ENCODE measurements around the gene FAM163B. TPM values are rescaled to one million over a fixed set of nuclear protein-coding genes. Genes with fewer than 3 reads are reported as not detected.
A peak's percentile ranks its signal among the peaks of the same experiment; 100 is the strongest.

The FAM163B gene
- total and polyA plus RNA-seq, 2 donors (not counting 1 experiment from before 2014, with no cell fraction given): not detected

DNA sequence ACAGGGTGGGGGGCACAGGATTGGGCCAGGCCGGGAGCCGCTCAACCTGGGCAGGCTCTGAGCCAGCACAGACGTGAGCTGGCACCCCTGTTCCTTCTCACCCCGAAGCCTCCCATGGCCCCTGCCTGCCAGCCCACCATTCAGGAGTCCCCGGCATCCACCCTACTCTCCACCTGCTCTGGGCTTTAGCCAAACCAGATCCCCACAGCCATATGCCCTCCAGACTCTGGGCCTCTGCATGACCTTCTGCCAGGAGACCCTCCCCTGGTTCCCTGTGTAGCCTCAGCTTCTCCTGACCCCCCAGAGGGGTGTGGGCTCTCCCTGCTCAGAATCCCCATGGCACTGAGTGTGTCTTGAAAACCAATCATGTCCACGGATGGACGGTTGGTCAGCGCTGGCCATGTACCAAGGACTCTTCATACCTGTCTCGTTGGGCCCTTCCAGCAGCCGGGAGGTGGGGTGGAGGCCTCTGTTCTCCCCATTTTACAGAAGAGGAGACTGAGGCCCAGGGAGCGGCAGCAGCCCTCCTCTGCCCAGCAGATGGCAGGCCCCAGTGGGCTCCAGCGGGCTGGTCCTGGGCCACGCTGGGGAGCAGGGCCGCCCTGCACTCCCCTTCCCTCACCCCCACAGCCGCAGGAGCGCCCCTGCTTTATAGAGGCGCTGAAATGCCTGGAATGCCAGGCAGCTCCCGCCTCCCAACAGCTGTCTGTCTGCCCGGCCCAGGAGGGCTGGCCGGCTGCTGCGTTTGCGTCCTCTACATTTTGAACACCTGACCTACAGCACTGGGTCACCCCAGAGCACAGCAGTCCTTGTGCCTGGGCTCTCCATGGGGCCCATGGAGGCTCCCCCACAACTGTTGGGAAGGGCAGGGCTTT is 81.0 kb downstream of the FAM163B start:
- H3K79me2 ChIP-seq (ENCODE audit: control insufficient read depth, insufficient read depth, low read length): no peaks in the 10 kb centered on the region
- H3K36me3 ChIP-seq (ENCODE audit: control insufficient read depth, insufficient read depth, low read length): no peaks in the 10 kb centered on the region
- no peak overlapping the region for H3K27ac ChIP-seq (ENCODE audit: insufficient read depth, low read length)
- DNase-seq (ENCODE audit: low read depth in 2 of 2): no peak
- H3K4me2 ChIP-seq (ENCODE audit: extremely low read depth, insufficient read depth, low read length): no peak overlapping the region
- no peak overlapping the region for H2AFZ ChIP-seq (ENCODE audit: low read length)
- TF ChIP-seq EZH2 (IDR thresholded peaks at IDR 0.05; ENCODE audit: low read length, missing control alignments) (no peak), CTCF (conservative IDR thresholded peaks at IDR 0.05 in 1 of 2, IDR thresholded peaks at IDR 0.05 in 1 of 2; ENCODE audit: low read depth in 1 of 2, low read length in 2 of 2) (no peak)
- H3K9me3 ChIP-seq (ENCODE audit: control insufficient read depth, insufficient read depth, low read depth, low read length): no peaks in the 10 kb centered on the region
- H3K4me1 ChIP-seq (ENCODE audit: control insufficient read depth, extremely low read depth, insufficient read depth, low read length): no peaks in the 10 kb centered on the region
- peaks cover 49% of the 10 kb centered on the region for H3K27me3 ChIP-seq (ENCODE audit: control insufficient read depth, insufficient read depth, low read length)
- no peak overlapping the region for H3K9ac ChIP-seq (ENCODE audit: insufficient read depth, low read length)
- no peaks in the 10 kb centered on the region for H4K20me1 ChIP-seq (ENCODE audit: control insufficient read depth, extremely low read depth, insufficient read depth, low read length)
- H3K4me3 ChIP-seq (replicated peaks in 1 of 4; ENCODE audit: control extremely low read depth in 1 of 4, insufficient read depth in 1 of 4, low read depth in 3 of 4, low read length in 4 of 4): no peak overlapping the region

DNA sequence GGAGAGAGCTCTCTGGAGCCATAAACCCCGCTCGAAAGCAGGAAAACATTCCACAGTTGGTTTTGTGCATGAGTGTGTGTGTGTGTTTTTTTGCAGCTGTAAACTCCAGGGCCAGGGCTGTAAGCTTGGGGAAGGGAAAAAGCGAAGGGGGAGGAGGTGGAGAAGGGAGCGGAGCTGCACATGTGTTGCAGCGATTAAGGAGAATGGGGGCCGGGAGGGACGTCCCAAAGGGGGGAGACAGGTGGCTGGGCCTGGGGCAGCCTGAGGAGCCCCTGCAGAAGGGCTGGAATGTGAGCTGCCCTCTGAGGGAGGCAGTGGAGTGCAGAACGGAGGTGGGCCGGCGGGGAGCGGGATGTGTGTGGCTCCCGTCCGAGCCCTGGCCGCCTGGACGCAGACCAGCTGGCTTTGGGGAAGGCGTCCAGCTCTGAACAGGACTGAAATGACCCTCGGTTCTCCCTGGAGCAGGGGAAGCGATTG is 81.7 kb downstream of the FAM163B start:
- no peaks in the 10 kb centered on the region for H3K36me3 ChIP-seq (ENCODE audit: control insufficient read depth, insufficient read depth, low read length)
- peak; percentile 13 to 22 for DNase-seq (ENCODE audit: low read depth in 2 of 2)
- H3K4me2 ChIP-seq (ENCODE audit: extremely low read depth, insufficient read depth, low read length): no peak overlapping the region
- no peaks in the 10 kb centered on the region for H3K4me1 ChIP-seq (ENCODE audit: control insufficient read depth, extremely low read depth, insufficient read depth, low read length)
- TF ChIP-seq CTCF (conservative IDR thresholded peaks at IDR 0.05 in 1 of 2, IDR thresholded peaks at IDR 0.05 in 1 of 2; ENCODE audit: low read depth in 1 of 2, low read length in 2 of 2) (no peak), EZH2 (IDR thresholded peaks at IDR 0.05; ENCODE audit: low read length, missing control alignments) (peak; percentile 87)
- no peaks in the 10 kb centered on the region for H3K79me2 ChIP-seq (ENCODE audit: control insufficient read depth, insufficient read depth, low read length)
- no peak overlapping the region for H3K27ac ChIP-seq (ENCODE audit: insufficient read depth, low read length)
- H4K20me1 ChIP-seq (ENCODE audit: control insufficient read depth, extremely low read depth, insufficient read depth, low read length): no peaks in the 10 kb centered on the region
- H2AFZ ChIP-seq (ENCODE audit: low read length): no peak overlapping the region
- H3K27me3 ChIP-seq (ENCODE audit: control insufficient read depth, insufficient read depth, low read length): peaks cover 49% of the 10 kb centered on the region
- no peaks in the 10 kb centered on the region for H3K9me3 ChIP-seq (ENCODE audit: control insufficient read depth, insufficient read depth, low read depth, low read length)
- peak overlapping the region in 1 of 4 experiments; percentile 17 for H3K4me3 ChIP-seq (replicated peaks in 1 of 4; ENCODE audit: control extremely low read depth in 1 of 4, insufficient read depth in 1 of 4, low read depth in 3 of 4, low read length in 4 of 4)
- no peak overlapping the region for H3K9ac ChIP-seq (ENCODE audit: insufficient read depth, low read length)

Other genes with a start within 250 kb of the FAM163B start
- gene SURF4, start 233.3 kb downstream of the FAM163B start, total RNA-seq: 295 and 338 TPM in 2 replicates
- 358 and 384 TPM in 2 replicates for gene SURF4, start 233.3 kb downstream of the FAM163B start, polyA plus RNA-seq
- 0.51 and 0.99 TPM in 2 replicates for gene STKLD1, start 233.0 kb downstream of the FAM163B start, total RNA-seq
- 0.62 and 0.79 TPM in 2 replicates for gene STKLD1, start 233.0 kb downstream of the FAM163B start, polyA plus RNA-seq
- 21.1 and 21.3 TPM in 2 replicates for gene REXO4, start 191.4 kb downstream of the FAM163B start, total RNA-seq
- gene REXO4, start 191.4 kb downstream of the FAM163B start, polyA plus RNA-seq: 16.6 and 17.2 TPM in 2 replicates
- 2.3 and 3.1 TPM in 2 replicates for gene ADAMTS13, start 187.0 kb downstream of the FAM163B start, total RNA-seq
- gene ADAMTS13, start 187.0 kb downstream of the FAM163B start, polyA plus RNA-seq: 0.45 and 0.78 TPM in 2 replicates
- 8.5 and 9.1 TPM in 2 replicates for gene CACFD1, start 149.4 kb downstream of the FAM163B start, total RNA-seq
- gene CACFD1, start 149.4 kb downstream of the FAM163B start, polyA plus RNA-seq: 2.5 and 4.7 TPM in 2 replicates
- gene SLC2A6, start 130.3 kb downstream of the FAM163B start, total RNA-seq: 5.6 and 9.1 TPM in 2 replicates
- gene SLC2A6, start 130.3 kb downstream of the FAM163B start, polyA plus RNA-seq: 6.7 and 7.6 TPM in 2 replicates
- gene MYMK, start 84.4 kb downstream of the FAM163B start, total RNA-seq: not detected in 2 replicates
- not detected in 2 replicates for gene MYMK, start 84.4 kb downstream of the FAM163B start, polyA plus RNA-seq
- gene ADAMTSL2, start 74.7 kb downstream of the FAM163B start, total RNA-seq: under 0.01 TPM in 2 replicates
- 0.09 TPM in 1 of 2 replicates, not detected in the other for gene ADAMTSL2, start 74.7 kb downstream of the FAM163B start, polyA plus RNA-seq
- not detected in 2 replicates for gene DBH, start 27.0 kb upstream of the FAM163B start, total RNA-seq
- gene DBH, start 27.0 kb upstream of the FAM163B start, polyA plus RNA-seq: not detected in 2 replicates
- 4.8 and 9.0 TPM in 2 replicates for gene SARDH, start 129.0 kb upstream of the FAM163B start, total RNA-seq
- 0.49 and 2.5 TPM in 2 replicates for gene SARDH, start 129.0 kb upstream of the FAM163B start, polyA plus RNA-seq